ENCODE measurements around the gene SOCS3. TPM values are rescaled to one million over a fixed set of nuclear protein-coding genes. Genes with fewer than 3 reads are reported as not detected.
A peak's percentile ranks its signal among the peaks of the same experiment; 100 is the strongest.
"Not testable (repeated sequence)": the region's sequence is repeated elsewhere in the genome, so short reads cannot be mapped to it uniquely, and the experiment has no call there.

SOCS3 gene
- total RNA-seq, 1 donor from 2014 or later: 13.6 TPM

- no peak for TF ChIP-seq CTCF (IDR thresholded peaks at IDR 0.05)
- peak; percentile 87 for DNase-seq (ENCODE audit: low spot score)
- Mint-ChIP-seq H3K36me3 (ENCODE audit: low read depth) (no peaks in the 10 kb centered on the region), H3K9me3 (ENCODE audit: low read depth) (no peaks in the 10 kb centered on the region), H3K27me3 (ENCODE audit: low read depth) (no peaks in the 10 kb centered on the region), H3K4me3 (ENCODE audit: unreplicated experiment) (no peak overlapping the region), H3K27ac (ENCODE audit: unreplicated experiment) (no peak overlapping the region), H3K4me1 (ENCODE audit: low read depth) (peaks cover 22% of the 10 kb centered on the region)
These were observed 19.5 kb downstream of the SOCS3 start for GRCh38 chr17:78340183-78340955.

- no peaks in the 10 kb centered on the region for H3K27me3 Mint-ChIP-seq (ENCODE audit: low read depth)
- H3K27ac Mint-ChIP-seq (ENCODE audit: unreplicated experiment): no peak overlapping the region
- no peak for TF ChIP-seq CTCF (IDR thresholded peaks at IDR 0.05)
- peaks cover 28% of the 10 kb centered on the region for H3K4me1 Mint-ChIP-seq (ENCODE audit: low read depth)
- no peak for DNase-seq (ENCODE audit: low spot score)
- H3K9me3 Mint-ChIP-seq (ENCODE audit: low read depth): no peaks in the 10 kb centered on the region
- H3K36me3 Mint-ChIP-seq (ENCODE audit: low read depth): no peaks in the 10 kb centered on the region
- no peak overlapping the region for H3K4me3 Mint-ChIP-seq (ENCODE audit: unreplicated experiment)
These were observed 21.2 kb downstream of the SOCS3 start for GRCh38 chr17:78338486-78339259.

GRCh38 chr17:78337244-78338109 lies 22.4 kb downstream of the SOCS3 start:
- Mint-ChIP-seq H3K27me3 (ENCODE audit: low read depth) (no peaks in the 10 kb centered on the region), H3K36me3 (ENCODE audit: low read depth) (no peaks in the 10 kb centered on the region), H3K27ac (ENCODE audit: unreplicated experiment) (no peak overlapping the region), H3K4me3 (ENCODE audit: unreplicated experiment) (no peak overlapping the region), H3K4me1 (ENCODE audit: low read depth) (peaks cover 16% of the 10 kb centered on the region), H3K9me3 (ENCODE audit: low read depth) (no peaks in the 10 kb centered on the region)
- DNase-seq (ENCODE audit: low spot score): no peak
- no peak for TF ChIP-seq CTCF (IDR thresholded peaks at IDR 0.05)

GRCh38 chr17:78335209-78335608 lies 24.7 kb downstream of the SOCS3 start:
- Mint-ChIP-seq H3K27ac (ENCODE audit: unreplicated experiment) (no peak overlapping the region), H3K36me3 (ENCODE audit: low read depth) (no peaks in the 10 kb centered on the region), H3K4me3 (ENCODE audit: unreplicated experiment) (no peak overlapping the region), H3K4me1 (ENCODE audit: low read depth) (peaks cover 20% of the 10 kb centered on the region), H3K27me3 (ENCODE audit: low read depth) (no peaks in the 10 kb centered on the region), H3K9me3 (ENCODE audit: low read depth) (no peaks in the 10 kb centered on the region)
- no peak for TF ChIP-seq CTCF (IDR thresholded peaks at IDR 0.05)
- no peak for DNase-seq (ENCODE audit: low spot score)

GRCh38 chr17:78332991-78333390 lies 26.9 kb downstream of the SOCS3 start:
- H3K4me1 Mint-ChIP-seq (ENCODE audit: low read depth): peaks cover 34% of the 10 kb centered on the region
- H3K4me3 Mint-ChIP-seq (ENCODE audit: unreplicated experiment): no peak overlapping the region
- DNase-seq (ENCODE audit: low spot score): no peak
- no peak overlapping the region for H3K27ac Mint-ChIP-seq (ENCODE audit: unreplicated experiment)
- no peaks in the 10 kb centered on the region for H3K36me3 Mint-ChIP-seq (ENCODE audit: low read depth)
- H3K9me3 Mint-ChIP-seq (ENCODE audit: low read depth): no peaks in the 10 kb centered on the region
- TF ChIP-seq CTCF (IDR thresholded peaks at IDR 0.05): no peak
- no peaks in the 10 kb centered on the region for H3K27me3 Mint-ChIP-seq (ENCODE audit: low read depth)

GRCh38 chr17:78331355-78331754 lies 28.5 kb downstream of the SOCS3 start:
- H3K36me3 Mint-ChIP-seq (ENCODE audit: low read depth); H3K9me3 Mint-ChIP-seq (ENCODE audit: low read depth); H3K4me3 Mint-ChIP-seq (ENCODE audit: unreplicated experiment); H3K27ac Mint-ChIP-seq (ENCODE audit: unreplicated experiment); H3K27me3 Mint-ChIP-seq (ENCODE audit: low read depth); DNase-seq (ENCODE audit: low spot score): not testable (repeated sequence)
- peaks cover 34% of the 10 kb centered on the region for H3K4me1 Mint-ChIP-seq (ENCODE audit: low read depth)

Measured in chondrocyte (in vitro differentiated cells).